Left lung (tissue), 10 donors: ENCODE results near the gene RAB11FIP4. TPM values are rescaled to one million over a fixed set of nuclear protein-coding genes. Genes with fewer than 3 reads are reported as not detected.

Experiments
- ATAC-seq: fragments of 200-7000 bp; cut with Tn5 transposase; one replicate; pipeline ENCODE4 v1.9.1; 2020; ENCODE audit warnings: moderate library complexity
- DNase-seq, 4 donors: peaks; one replicate each; pipeline ENCODE4 v3.0.0-alpha.2; 2013 to 2020
- H3K27ac ChIP-seq, 2 donors: fragments of 200-600 bp; sonication (generic) in 1 of 2; one replicate each; pipeline versions ENCODE4 v1.5.0 to v1.8.0; 2020 to 2021
- H3K27me3 ChIP-seq, 2 donors: fragments of 200-600 bp; sonication (generic) in 1 of 2; one replicate each; pipeline versions ENCODE4 v1.5.0 to v1.8.0; 2020 to 2021
- H3K36me3 ChIP-seq, 2 donors: fragments of 200-600 bp; sonication (generic) in 1 of 2; one replicate each; pipeline versions ENCODE4 v1.5.0 to v1.8.0; 2020 to 2021
- H3K4me1 ChIP-seq, 2 donors: fragments of 200-600 bp; one replicate each; pipeline ENCODE4 v1.8.0; 2021
- H3K4me3 ChIP-seq, 2 donors: fragments of 200-600 bp; sonication (generic) in 1 of 2; one replicate each; pipeline versions ENCODE4 v1.5.0 to v1.8.0; 2020 to 2021; ENCODE audit warnings: mild to moderate bottlenecking in 1 of 2
- H3K9me3 ChIP-seq, 2 donors: fragments of 200-600 bp; sonication (generic) in 1 of 2; one replicate each; pipeline versions ENCODE4 v1.5.0 to v1.8.0; 2020 to 2021
- intact Hi-C, 2 donors: fragments of 100-400 bp; cut with DNase I; formaldehyde crosslinking; loops; one replicate each; pipeline versions ENCODE4 v1.11.2 to v1.14.2; 2022
- polyA plus RNA-seq, 6 donors: library from polyadenylated mRNA; unstranded; fragments of 120-200 nt; gene quantifications; one replicate each; pipeline ENCODE4 v1.2.1, GENCODE V29; 2013; ENCODE audit not compliant: insufficient read length in 6 of 6
- total RNA-seq, 2 donors: library from RNA; stranded (reverse); fragmentation: NEBNext Ultra II Directional; extraction: Animal tissue kit (Norgen Biotek cat#: 25700); gene quantifications; one replicate each; pipeline ENCODE4 v1.2.1, GENCODE V29; 2021
- TF ChIP-seq, protein P1 (sequence below), 2 donors: fragments of 200-600 bp; sonication (generic) in 1 of 2; IDR thresholded peaks; one replicate each; pipeline versions ENCODE4 v1.5.0 to v1.8.0; 2021; ENCODE audit warnings: antibody characterized with exemption in 2 of 2
- donor health status: DM: no; HTN: yes; CAD: no.
- donor health status: DM: no; HTN: no; CAD: no.

Gene RAB11FIP4
- total and polyA plus RNA-seq, 8 donors: 7.2 to 19.9 (median 8.2) TPM

DNA sequence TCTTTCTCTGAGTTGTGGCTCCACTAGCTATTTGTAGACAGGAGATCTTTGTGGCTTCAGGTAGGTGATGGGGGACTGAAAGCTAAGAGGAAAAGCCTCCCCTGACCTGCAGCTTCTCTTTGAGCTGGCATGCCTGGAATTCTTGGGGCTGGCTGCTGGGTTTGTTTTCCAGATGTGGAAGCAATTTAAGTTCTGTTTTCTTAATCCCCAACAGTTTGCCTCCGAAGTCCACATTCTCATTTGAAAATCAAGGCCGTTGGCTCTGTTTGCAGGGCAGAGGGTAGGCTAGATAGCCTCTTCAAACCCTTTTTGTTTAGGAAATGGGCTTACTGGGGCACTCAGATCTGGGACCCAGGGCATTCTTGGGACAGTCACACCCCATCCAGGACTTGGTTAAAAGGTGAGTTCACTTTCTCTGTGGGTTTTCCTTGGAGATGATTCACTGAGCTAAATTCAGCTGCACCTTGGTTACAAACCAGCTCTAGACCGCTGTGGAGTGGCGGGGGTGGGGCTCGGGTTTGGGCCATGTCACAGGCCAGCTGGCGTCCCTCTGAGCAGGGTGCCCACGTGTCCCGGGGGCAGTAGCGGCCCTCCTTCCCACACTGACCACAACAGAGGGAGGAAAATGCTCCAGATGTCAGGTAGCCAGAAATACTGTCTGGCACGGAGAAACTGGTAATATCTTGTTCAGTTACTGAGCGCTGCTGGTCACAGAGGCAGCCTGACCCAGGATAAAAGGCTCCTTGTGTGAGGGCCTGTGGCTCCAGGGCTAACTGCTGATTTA lies 108.5 kb downstream of the RAB11FIP4 start:
- TF ChIP-seq, protein P1, sequence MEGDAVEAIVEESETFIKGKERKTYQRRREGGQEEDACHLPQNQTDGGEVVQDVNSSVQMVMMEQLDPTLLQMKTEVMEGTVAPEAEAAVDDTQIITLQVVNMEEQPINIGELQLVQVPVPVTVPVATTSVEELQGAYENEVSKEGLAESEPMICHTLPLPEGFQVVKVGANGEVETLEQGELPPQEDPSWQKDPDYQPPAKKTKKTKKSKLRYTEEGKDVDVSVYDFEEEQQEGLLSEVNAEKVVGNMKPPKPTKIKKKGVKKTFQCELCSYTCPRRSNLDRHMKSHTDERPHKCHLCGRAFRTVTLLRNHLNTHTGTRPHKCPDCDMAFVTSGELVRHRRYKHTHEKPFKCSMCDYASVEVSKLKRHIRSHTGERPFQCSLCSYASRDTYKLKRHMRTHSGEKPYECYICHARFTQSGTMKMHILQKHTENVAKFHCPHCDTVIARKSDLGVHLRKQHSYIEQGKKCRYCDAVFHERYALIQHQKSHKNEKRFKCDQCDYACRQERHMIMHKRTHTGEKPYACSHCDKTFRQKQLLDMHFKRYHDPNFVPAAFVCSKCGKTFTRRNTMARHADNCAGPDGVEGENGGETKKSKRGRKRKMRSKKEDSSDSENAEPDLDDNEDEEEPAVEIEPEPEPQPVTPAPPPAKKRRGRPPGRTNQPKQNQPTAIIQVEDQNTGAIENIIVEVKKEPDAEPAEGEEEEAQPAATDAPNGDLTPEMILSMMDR (IDR thresholded peaks at IDR 0.05): no peak
- Histone ChIP-seq H3K9me3 (no peaks in the 10 kb centered on the region), H3K4me3 (no peak overlapping the region), H3K27ac (peak overlapping the region in 1 of 2 donors; percentile 23), H3K4me1 (peaks cover 1 to 22% of the 10 kb centered on the region in 2 donors), H3K27me3 (no peaks in the 10 kb centered on the region), H3K36me3 (no peaks in the 10 kb centered on the region)
- peak in 1 of 4 donors; percentile 67 for DNase-seq
- intact Hi-C loops: no loop called here
- ATAC-seq: peak; percentile 93

DNA sequence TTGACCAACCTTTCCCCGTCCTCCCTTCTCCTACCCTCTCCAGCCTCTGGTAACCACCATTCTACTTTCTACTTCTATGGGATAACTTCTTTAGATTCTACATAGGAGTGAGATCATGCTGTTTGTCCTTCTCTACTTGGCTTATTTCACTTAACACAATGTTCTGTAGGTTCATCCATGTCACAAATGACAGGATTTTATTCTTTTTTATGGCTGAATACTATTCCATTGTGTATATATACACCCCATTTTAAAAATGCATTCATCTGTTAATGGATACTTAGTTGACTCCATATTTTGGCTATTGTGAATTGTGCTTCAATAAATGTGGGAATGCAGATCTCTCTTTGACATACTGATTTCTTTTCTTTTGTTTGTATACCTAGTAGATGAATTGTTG lies 115.0 kb downstream of the RAB11FIP4 start:
- no peak for ATAC-seq

DNA sequence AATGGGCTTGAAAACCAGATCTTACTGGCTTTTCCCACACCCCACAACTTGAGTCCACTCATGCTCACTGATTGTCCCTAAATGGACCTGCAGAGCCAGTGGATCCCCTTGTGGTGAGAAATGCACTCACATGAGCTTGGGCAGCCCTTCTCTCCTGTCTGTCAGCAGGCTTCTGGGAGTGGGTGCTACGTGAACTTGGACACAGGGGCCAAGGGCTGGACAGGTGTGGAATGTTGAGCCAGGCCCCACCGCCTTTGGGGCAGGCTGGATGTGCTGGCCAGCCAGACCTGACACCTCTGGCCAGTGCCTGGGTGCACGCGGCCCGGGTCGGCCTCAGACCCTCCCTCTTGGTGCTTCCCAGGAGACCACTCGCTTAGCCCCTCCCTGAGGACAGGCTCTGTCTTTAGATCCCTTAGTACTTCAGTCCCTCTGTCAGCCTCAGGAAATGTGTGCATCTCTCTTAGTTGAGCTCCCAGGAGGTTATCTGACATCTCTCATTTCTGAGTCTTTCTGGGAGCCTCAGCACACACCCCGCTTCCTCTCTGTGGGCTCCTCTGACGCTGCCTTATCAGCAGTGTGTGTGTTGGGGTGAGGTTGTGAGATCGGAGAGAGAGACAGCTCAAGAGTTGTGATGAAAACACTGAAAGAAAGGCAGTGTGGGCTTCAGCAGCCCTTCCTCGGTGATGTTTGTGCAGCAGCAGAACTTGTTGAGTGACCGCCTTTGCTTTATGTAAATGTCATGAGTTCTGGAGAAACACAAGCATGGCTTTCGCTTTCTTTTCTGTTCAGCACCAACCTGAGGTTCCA lies 117.0 kb downstream of the RAB11FIP4 start:
- ATAC-seq: peak; percentile 64
- TF ChIP-seq, protein P1 (IDR thresholded peaks at IDR 0.05): peak in 1 of 2 donors; percentile 17
- Histone ChIP-seq H3K4me1 (peaks cover 0 to 21% of the 10 kb centered on the region in 2 donors), H3K36me3 (no peaks in the 10 kb centered on the region), H3K4me3 (peak overlapping the region in 1 of 2 donors; percentile 0), H3K27me3 (no peaks in the 10 kb centered on the region), H3K9me3 (no peaks in the 10 kb centered on the region), H3K27ac (peak overlapping the region; percentile 16 to 39)
- DNase-seq: no peak
- intact Hi-C loops: no loop called here

More for the DNA sequence above, 115.0 kb downstream of the RAB11FIP4 start:
- TF ChIP-seq, protein P1 (IDR thresholded peaks at IDR 0.05): no peak
- H3K4me3 ChIP-seq: no peak overlapping the region
- peaks cover 0 to 21% of the 10 kb centered on the region in 2 donors for H3K4me1 ChIP-seq
- DNase-seq: no peak
- no peaks in the 10 kb centered on the region for H3K9me3 ChIP-seq
- H3K27me3 ChIP-seq: no peaks in the 10 kb centered on the region
- no peaks in the 10 kb centered on the region for H3K36me3 ChIP-seq
- H3K27ac ChIP-seq: no peak overlapping the region
- intact Hi-C loops: no loop called here

DNA sequence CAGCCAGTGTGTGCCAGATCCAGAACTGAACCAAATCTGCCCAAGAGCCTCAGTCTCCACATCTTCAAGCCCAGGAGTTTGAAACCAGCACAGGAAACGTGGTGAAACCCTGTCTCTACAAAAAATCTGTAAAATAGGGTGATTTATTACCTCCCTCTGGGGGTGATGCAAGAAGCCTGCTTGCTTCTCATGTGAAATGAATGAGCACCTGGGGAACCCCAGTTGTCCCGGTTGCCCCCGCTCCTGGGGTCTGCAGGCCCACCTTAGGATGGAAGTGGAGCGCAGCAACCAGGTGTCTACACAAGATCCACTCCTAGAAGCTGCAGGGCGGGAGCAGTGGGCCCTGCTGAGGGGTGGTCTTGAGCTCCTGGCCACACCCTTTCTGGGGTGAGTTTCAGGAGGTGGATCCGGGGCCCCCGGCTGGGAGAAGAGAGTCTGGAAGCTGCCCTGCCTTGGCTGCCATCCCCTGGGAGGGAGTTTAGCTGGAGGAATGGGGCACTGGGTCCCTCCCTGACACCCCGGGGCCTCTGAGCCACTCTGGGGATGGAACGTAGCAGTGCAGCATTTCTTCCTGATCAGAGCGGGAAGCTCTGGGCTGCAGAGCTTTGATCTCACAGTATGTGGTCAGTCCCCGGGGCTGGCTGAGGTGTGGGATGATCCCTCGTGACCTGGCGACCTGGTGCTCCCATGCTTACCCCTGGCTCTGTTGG lies 117.8 kb downstream of the RAB11FIP4 start:
- H3K36me3 ChIP-seq: no peaks in the 10 kb centered on the region
- ATAC-seq: no peak
- H3K9me3 ChIP-seq: no peaks in the 10 kb centered on the region
- no peaks in the 10 kb centered on the region for H3K27me3 ChIP-seq
- H3K27ac ChIP-seq: peak overlapping the region; percentile 16 to 39
- intact Hi-C loops: no loop called here
- H3K4me1 ChIP-seq: peaks cover 0 to 21% of the 10 kb centered on the region in 2 donors
- TF ChIP-seq, protein P1 (IDR thresholded peaks at IDR 0.05): no peak
- DNase-seq: no peak
- peak overlapping the region in 1 of 2 donors; percentile 0 for H3K4me3 ChIP-seq
